CD4-positive, alpha-beta memory T cell (primary cell): ENCODE data around the gene HIPK2. TPM values are rescaled to one million over a fixed set of nuclear protein-coding genes. Genes with fewer than 3 reads are reported as not detected.
"Not testable (repeated sequence)": the region's sequence is repeated elsewhere in the genome, so short reads cannot be mapped to it uniquely, and the experiment has no call there.

Source experiments
- CTCF ChIA-PET: fragments of 350-600 bp; sonication (Branson Sonifier 250); formaldehyde crosslinking; loops from one replicate; lab custom pipeline; 2021; ENCODE audit warnings: inconsistent platforms; ENCODE audit not compliant: partially characterized antibody; lab: Charles Lee
- POLR2A ChIA-PET: fragments of 350-600 bp; sonication (Branson Sonifier 250); formaldehyde crosslinking; loops from one replicate; lab custom pipeline; 2021; ENCODE audit not compliant: partially characterized antibody; lab: Charles Lee
- DNase-seq, 5 donors: peaks; one replicate each; pipeline versions ENCODE4 v3.0.0 to v3.0.0-alpha.2; 2020 to 2022; ENCODE audit warnings: mixed read lengths in 1 of 5
- H3K27ac ChIP-seq: one replicate; pipeline ENCODE4 v1.7.0; 2013; ENCODE audit warnings: low read depth, low read length
- H3K27me3 ChIP-seq: 2 replicates; pipeline ENCODE4 v1.7.0; 2013; ENCODE audit warnings: mild to moderate bottlenecking, low read length, moderate library complexity; ENCODE audit not compliant: insufficient read depth
- H3K36me3 ChIP-seq: 2 replicates; pipeline ENCODE4 v1.7.0; 2013; ENCODE audit warnings: mild to moderate bottlenecking, low read length, moderate library complexity; ENCODE audit not compliant: insufficient read depth
- H3K4me1 ChIP-seq: 2 replicates; pipeline ENCODE4 v1.7.0; 2013; ENCODE audit warnings: mild to moderate bottlenecking, low read length, moderate library complexity; ENCODE audit not compliant: insufficient read depth
- H3K4me3 ChIP-seq, 2 donors: one replicate each; pipeline ENCODE4 v1.7.0; 2013; ENCODE audit warnings: low read length in 2 of 2, mild to moderate bottlenecking in 1 of 2
- H3K9me3 ChIP-seq, 2 donors: one replicate each; pipeline ENCODE4 v1.7.0; 2013; ENCODE audit warnings: low read length in 2 of 2, control low read depth in 1 of 2; ENCODE audit not compliant: control insufficient read depth in 1 of 2
- H3K27ac Mint-ChIP-seq, 7 donors: one replicate each; pipeline ENCODE4 v1.8.0; 2020 to 2021; ENCODE audit warnings: mixed read lengths in 7 of 7, mild to moderate bottlenecking in 6 of 7, inconsistent platforms in 3 of 7, moderate library complexity in 3 of 7
- H3K27me3 Mint-ChIP-seq, 2 donors: one replicate each; pipeline ENCODE4 v1.8.0; 2020 to 2021; ENCODE audit warnings: mixed read lengths in 2 of 2
- H3K36me3 Mint-ChIP-seq, 2 donors: one replicate each; pipeline ENCODE4 v1.8.0; 2020 to 2021; ENCODE audit warnings: mixed read lengths in 2 of 2, inconsistent platforms in 1 of 2, mild to moderate bottlenecking in 1 of 2
- H3K4me1 Mint-ChIP-seq, 4 donors: one replicate each; pipeline ENCODE4 v1.8.0; 2020 to 2021; ENCODE audit warnings: mixed read lengths in 4 of 4, mild to moderate bottlenecking in 1 of 4
- H3K4me3 Mint-ChIP-seq, 8 donors: one replicate each; pipeline ENCODE4 v1.8.0; 2020 to 2021; ENCODE audit warnings: mixed read lengths in 8 of 8, mild to moderate bottlenecking in 7 of 8, moderate library complexity in 6 of 8, inconsistent platforms in 3 of 8
- H3K9me3 Mint-ChIP-seq, 8 donors: one replicate each; pipeline ENCODE4 v1.8.0; 2020 to 2021; ENCODE audit warnings: mixed read lengths in 8 of 8, mild to moderate bottlenecking in 5 of 8, inconsistent platforms in 3 of 8, moderate library complexity in 1 of 8
- intact Hi-C: fragments of 100-400 bp; cut with micrococcal nuclease; formaldehyde crosslinking; loops from one replicate; pipeline ENCODE4 v1.15.1; 2023
- polyA plus RNA-seq, 2 donors: library from polyadenylated mRNA; unstranded; fragments of 300-500 nt; fragmentation: Illumina TruSeq; gene quantifications; one replicate each; pipeline ENCODE4 v1.2.3, GENCODE V29; 2021
- total RNA-seq, 2 experiments: library from RNA; stranded (reverse); gene quantifications; one replicate each; pipeline ENCODE4 v1.2.3, GENCODE V29; 2021

HIPK2 gene
- total and polyA plus RNA-seq, 4 experiments from 2014 or later, result 0.87 to 34.1 (median 17.8) TPM

- ChIA-PET CTCF (interaction anchor here (0.9 to 7.5 kb wide), 11 partner anchors 13 to 733 kb away, joined by 3 to 43 read pairs (median 4); no protein-coding TSS in a partner anchor), POLR2A (interaction anchor here (1.2 kb wide), 1 partner anchor 21 kb away, joined by 3 read pairs; no protein-coding TSS in a partner anchor)
- Mint-ChIP-seq H3K36me3 (peaks cover 38 to 52% of the 10 kb centered on the region in 2 donors), H3K4me1 (peaks cover 4 to 8% (median 5%) of the 10 kb centered on the region in 4 donors), H3K9me3 (no peaks in the 10 kb centered on the region), H3K27me3 (no peaks in the 10 kb centered on the region), H3K4me3 (no peak overlapping the region), H3K27ac (no peak overlapping the region)
- Histone ChIP-seq H3K4me3 (no peak overlapping the region), H3K27me3 (no peaks in the 10 kb centered on the region), H3K4me1 (no peaks in the 10 kb centered on the region), H3K9me3 (no peaks in the 10 kb centered on the region), H3K27ac (no peak overlapping the region), H3K36me3 (peaks cover 8% of the 10 kb centered on the region)
- intact Hi-C loops, result loop anchor here (1.0 kb wide), 1 partner anchor 383 kb away; no protein-coding TSS in a partner anchor
- DNase-seq, result no peak
These were observed 158.5 kb downstream of the HIPK2 start for GRCh38 chr7:139619367-139619657.

- peaks cover 8% of the 10 kb centered on the region for H3K36me3 ChIP-seq
- intact Hi-C loops, result loop anchor here (1.0 kb wide), 1 partner anchor 384 kb away; no protein-coding TSS in a partner anchor
- H3K27ac Mint-ChIP-seq, result peak overlapping the region in 3 of 7 donors; percentile 6 to 72 (median 72)
These were observed 159.1 kb downstream of the HIPK2 start for GRCh38 chr7:139618482-139619366.

GRCh38 chr7:139617074-139617473, 160.7 kb downstream of the HIPK2 start:
- peaks cover 0 to 2% (median 0%) of the 10 kb centered on the region in 4 donors for H3K4me1 Mint-ChIP-seq
- no peak overlapping the region for H3K4me3 Mint-ChIP-seq
- intact Hi-C loops, result no loop called here
- peak overlapping the region in 1 of 7 donors; percentile 25 for H3K27ac Mint-ChIP-seq
- no peak overlapping the region for H3K27ac ChIP-seq
- ChIA-PET POLR2A (interaction anchor here (0.5 kb wide), 1 partner anchor 888 kb away, joined by 3 read pairs; no protein-coding TSS in a partner anchor), CTCF (interaction anchor here (0.7 to 7.5 kb wide), 9 partner anchors 15 to 386 kb away, joined by 3 to 43 read pairs (median 5); no protein-coding TSS in a partner anchor)
- H3K9me3 Mint-ChIP-seq, result no peaks in the 10 kb centered on the region
- no peaks in the 10 kb centered on the region for H3K4me1 ChIP-seq
- H3K27me3 ChIP-seq, result no peaks in the 10 kb centered on the region
- no peaks in the 10 kb centered on the region for H3K27me3 Mint-ChIP-seq
- DNase-seq, result no peak
- no peaks in the 10 kb centered on the region for H3K9me3 ChIP-seq
- peaks cover 12% of the 10 kb centered on the region for H3K36me3 ChIP-seq
- H3K36me3 Mint-ChIP-seq, result peaks cover 55 to 70% of the 10 kb centered on the region in 2 donors
- no peak overlapping the region for H3K4me3 ChIP-seq

More at GRCh38 chr7:139618482-139619366, 159.1 kb downstream of the HIPK2 start:
- Histone ChIP-seq H3K27ac (no peak overlapping the region), H3K4me1 (no peaks in the 10 kb centered on the region), H3K4me3 (no peak overlapping the region), H3K9me3 (no peaks in the 10 kb centered on the region), H3K27me3 (no peaks in the 10 kb centered on the region)
- Mint-ChIP-seq H3K36me3 (peaks cover 43 to 56% of the 10 kb centered on the region in 2 donors), H3K27me3 (no peaks in the 10 kb centered on the region), H3K9me3 (no peaks in the 10 kb centered on the region), H3K4me3 (no peak overlapping the region), H3K4me1 (peaks cover 1 to 3% (median 2%) of the 10 kb centered on the region in 4 donors)
- POLR2A ChIA-PET, result interaction anchor here (1.2 kb wide), 1 partner anchor 22 kb away, joined by 3 read pairs; no protein-coding TSS in a partner anchor
- CTCF ChIA-PET, result interaction anchor here (0.9 to 7.5 kb wide), 15 partner anchors 9 to 732 kb away, joined by 3 to 43 read pairs (median 4); no protein-coding TSS in a partner anchor
- DNase-seq, result peak in 4 of 5 donors; percentile 11 to 26 (median 21)

GRCh38 chr7:139614886-139615285, 162.9 kb downstream of the HIPK2 start:
- ChIA-PET POLR2A (no interaction called here), CTCF (interaction anchor here (1.3 kb wide), 1 partner anchor 13 kb away, joined by 3 read pairs; no protein-coding TSS in a partner anchor)
- Mint-ChIP-seq H3K36me3 (peaks cover 62 to 76% of the 10 kb centered on the region in 2 donors), H3K27me3 (no peaks in the 10 kb centered on the region), H3K4me3 (no peak overlapping the region), H3K4me1 (no peaks in the 10 kb centered on the region), H3K9me3 (no peaks in the 10 kb centered on the region), H3K27ac (no peak overlapping the region)
- Histone ChIP-seq H3K9me3 (no peaks in the 10 kb centered on the region), H3K27me3 (no peaks in the 10 kb centered on the region), H3K4me3 (no peak overlapping the region), H3K27ac (no peak overlapping the region), H3K4me1 (no peaks in the 10 kb centered on the region), H3K36me3 (peaks cover 12% of the 10 kb centered on the region)
- intact Hi-C loops, result no loop called here
- DNase-seq, result no peak

GRCh38 chr7:139613971-139614411, 163.8 kb downstream of the HIPK2 start:
- peaks cover 12% of the 10 kb centered on the region for H3K36me3 ChIP-seq
- no peak overlapping the region for H3K27ac ChIP-seq
- no peaks in the 10 kb centered on the region for H3K9me3 Mint-ChIP-seq
- H3K9me3 ChIP-seq, result no peaks in the 10 kb centered on the region
- H3K4me3 ChIP-seq, result no peak overlapping the region
- ChIA-PET CTCF (interaction anchor here (0.7 to 0.9 kb wide), 3 partner anchors 8 to 32 kb away, joined by 3 to 4 read pairs (median 3); no protein-coding TSS in a partner anchor), POLR2A (no interaction called here)
- H3K36me3 Mint-ChIP-seq, result peaks cover 69 to 74% of the 10 kb centered on the region in 2 donors
- H3K4me3 Mint-ChIP-seq, result no peak overlapping the region
- no peaks in the 10 kb centered on the region for H3K27me3 Mint-ChIP-seq
- no peaks in the 10 kb centered on the region for H3K4me1 ChIP-seq
- peak overlapping the region in 2 of 7 donors; percentile 40 to 66 for H3K27ac Mint-ChIP-seq
- no peaks in the 10 kb centered on the region for H3K4me1 Mint-ChIP-seq
- intact Hi-C loops, result no loop called here
- DNase-seq, result no peak
- H3K27me3 ChIP-seq, result no peaks in the 10 kb centered on the region

- H3K27ac ChIP-seq, H3K9me3 ChIP-seq, POLR2A ChIA-PET, H3K27me3 ChIP-seq, H3K4me1 ChIP-seq, DNase-seq, H3K4me3 ChIP-seq, H3K27me3 Mint-ChIP-seq, intact Hi-C loops, H3K27ac Mint-ChIP-seq, H3K36me3 ChIP-seq, H3K9me3 Mint-ChIP-seq, H3K4me3 Mint-ChIP-seq, H3K4me1 Mint-ChIP-seq: not testable (repeated sequence)
- peaks cover 61 to 77% of the 10 kb centered on the region in 2 donors for H3K36me3 Mint-ChIP-seq
- CTCF ChIA-PET, result interaction anchor here (0.8 to 1.3 kb wide), 3 partner anchors 9 to 10 kb away, joined by 3 to 7 read pairs (median 3); no protein-coding TSS in a partner anchor
These were observed 166.2 kb downstream of the HIPK2 start for GRCh38 chr7:139611556-139611955.

- intact Hi-C loops, result no loop called here
- Mint-ChIP-seq H3K27me3 (no peaks in the 10 kb centered on the region), H3K4me1 (no peaks in the 10 kb centered on the region), H3K9me3 (peaks cover 0 to 5% (median 0%) of the 10 kb centered on the region in 8 donors), H3K4me3 (no peak overlapping the region), H3K36me3 (peaks cover 59 to 71% of the 10 kb centered on the region in 2 donors), H3K27ac (no peak overlapping the region)
- H3K9me3 ChIP-seq, result no peaks in the 10 kb centered on the region
- peaks cover 5% of the 10 kb centered on the region for H3K36me3 ChIP-seq
- no peaks in the 10 kb centered on the region for H3K4me1 ChIP-seq
- H3K4me3 ChIP-seq, result no peak overlapping the region
- H3K27me3 ChIP-seq, result no peaks in the 10 kb centered on the region
- H3K27ac ChIP-seq, result no peak overlapping the region
- no peak for DNase-seq
- POLR2A ChIA-PET, result no interaction called here
- CTCF ChIA-PET, result interaction anchor here (1.0 kb wide), 1 partner anchor 9 kb away, joined by 4 read pairs; no protein-coding TSS in a partner anchor
These were observed 167.2 kb downstream of the HIPK2 start for GRCh38 chr7:139610595-139610994.
